HEK293 (cell line): ENCODE data around the gene THRA.

ENCODE experiments used
- CTCF ChIA-PET: fragments of 350-600 bp; formaldehyde crosslinking; extraction: SDS; loops from one replicate; lab custom pipeline; 2021; ENCODE audit warnings: antibody characterized with exemption; lab: Yijun Ruan, JAX
- POLR2A ChIA-PET: fragments of 300-600 bp; formaldehyde crosslinking; extraction: SDS; loops from one replicate; lab custom pipeline; 2020; ENCODE audit warnings: antibody characterized with exemption, inconsistent platforms; lab: Yijun Ruan, JAX
- H3K27ac ChIP-seq: fragments of 200-500 bp; sonication (Bioruptor generic); 2 replicates; pipeline ENCODE4 v1.5.1; 2014; ENCODE audit warnings: low read depth, low read length, control low read depth, inconsistent platforms; ENCODE audit errors: extremely low read depth
- H3K36me3 ChIP-seq, 2 experiments: fragments of 200-500 bp in 1 of 2; sonication (Bioruptor generic) in 1 of 2; 1 replicate in 1 of 2; 2 replicates in 1 of 2; pipeline ENCODE4 v1.5.1; 2014 to 2017; ENCODE audit warnings: inconsistent platforms in 2 of 2, low read length in 2 of 2; ENCODE audit not compliant: control insufficient read depth in 2 of 2, insufficient read depth in 1 of 2
- H3K4me1 ChIP-seq: fragments of 200-500 bp; sonication (Bioruptor generic); 2 replicates; pipeline ENCODE4 v1.5.1; 2014; ENCODE audit warnings: mild to moderate bottlenecking, low read length, inconsistent platforms; ENCODE audit not compliant: control insufficient read depth, insufficient read depth
- H3K4me3 ChIP-seq: 2 replicates; pipeline ENCODE4 v1.5.1; 2011; ENCODE audit warnings: low read depth, mild to moderate bottlenecking, control low read depth, low read length, moderate library complexity
- H3K9me3 ChIP-seq: fragments of 200-500 bp; sonication (Bioruptor generic); 2 replicates; pipeline ENCODE4 v1.5.1; 2014; ENCODE audit warnings: low read depth, low read length, inconsistent platforms; ENCODE audit not compliant: control insufficient read depth, insufficient read depth
- EGR2 ChIP-seq: fragments of 450-650 bp; formaldehyde crosslinking; IDR thresholded peaks from 2 replicates; pipeline ENCODE4 v1.5.1; 2016; ENCODE audit warnings: low read depth, missing biosample characterization, missing genetic modification characterization
- GFI1B ChIP-seq: fragments of 450-650 bp; formaldehyde crosslinking; IDR thresholded peaks from 2 replicates; pipeline ENCODE4 v1.5.1; 2016; ENCODE audit warnings: missing biosample characterization, missing genetic modification characterization
- GLIS1 ChIP-seq: fragments of 450-650 bp; formaldehyde crosslinking; IDR thresholded peaks from 2 replicates; pipeline ENCODE4 v1.5.1; 2016; ENCODE audit warnings: missing biosample characterization, missing genetic modification characterization
- KLF1 ChIP-seq: fragments of 450-650 bp; formaldehyde crosslinking; IDR thresholded peaks from 2 replicates; pipeline ENCODE4 v1.5.1; 2016; ENCODE audit warnings: missing biosample characterization, missing genetic modification characterization
- OSR2 ChIP-seq: fragments of 450-650 bp; formaldehyde crosslinking; IDR thresholded peaks from 2 replicates; pipeline ENCODE4 v1.5.1; 2016; ENCODE audit warnings: missing biosample characterization, missing genetic modification characterization
- PRDM10 ChIP-seq: fragments of 450-650 bp; formaldehyde crosslinking; IDR thresholded peaks from 2 replicates; pipeline ENCODE4 v1.5.1; 2016; ENCODE audit warnings: missing biosample characterization, missing genetic modification characterization
- ZBTB10 ChIP-seq: fragments of 450-650 bp; formaldehyde crosslinking; IDR thresholded peaks from 2 replicates; pipeline ENCODE4 v1.5.1; 2016; ENCODE audit warnings: missing biosample characterization, missing genetic modification characterization
- ZBTB20 ChIP-seq: fragments of 450-650 bp; formaldehyde crosslinking; IDR thresholded peaks from 2 replicates; pipeline ENCODE4 v1.5.1; 2016; ENCODE audit warnings: missing biosample characterization, missing genetic modification characterization
- ZEB2 ChIP-seq: fragments of 450-650 bp; formaldehyde crosslinking; IDR thresholded peaks from 2 replicates; pipeline ENCODE4 v1.5.1; 2016; ENCODE audit warnings: missing biosample characterization, missing genetic modification characterization
- ZNF112 ChIP-seq: fragments of 450-650 bp; formaldehyde crosslinking; IDR thresholded peaks from 2 replicates; pipeline ENCODE4 v1.5.0; 2017; ENCODE audit warnings: missing biosample characterization, missing genetic modification characterization
- ZNF350 ChIP-seq: fragments of 450-650 bp; formaldehyde crosslinking; IDR thresholded peaks from 2 replicates; pipeline ENCODE4 v1.5.0; 2017; ENCODE audit warnings: missing biosample characterization, mild to moderate bottlenecking, missing genetic modification characterization
- ZNF510 ChIP-seq: fragments of 450-650 bp; formaldehyde crosslinking; IDR thresholded peaks from 2 replicates; pipeline ENCODE4 v1.5.1; 2018; ENCODE audit warnings: mild to moderate bottlenecking, missing genetic modification characterization, missing biosample characterization; ENCODE audit not compliant: insufficient replicate concordance
- ZNF548 ChIP-seq: fragments of 450-650 bp; formaldehyde crosslinking; IDR thresholded peaks from 2 replicates; pipeline ENCODE4 v1.5.1; 2016; ENCODE audit warnings: missing biosample characterization, missing genetic modification characterization
- ZNF654 ChIP-seq: fragments of 450-650 bp; formaldehyde crosslinking; IDR thresholded peaks from 2 replicates; pipeline ENCODE4 v1.5.1; 2016; ENCODE audit warnings: low read depth, missing biosample characterization, missing genetic modification characterization
- TF ChIP-seq, protein P1 (sequence below): fragments of 450-650 bp; formaldehyde crosslinking; IDR thresholded peaks from 2 replicates; pipeline ENCODE4 v1.5.1; 2017; ENCODE audit warnings: missing biosample characterization, missing genetic modification characterization
- TF ChIP-seq, protein P2 (sequence below): fragments of 450-650 bp; formaldehyde crosslinking; IDR thresholded peaks from 2 replicates; pipeline ENCODE4 v1.5.1; 2017; ENCODE audit warnings: missing biosample characterization, missing genetic modification characterization

The THRA gene, protein sequence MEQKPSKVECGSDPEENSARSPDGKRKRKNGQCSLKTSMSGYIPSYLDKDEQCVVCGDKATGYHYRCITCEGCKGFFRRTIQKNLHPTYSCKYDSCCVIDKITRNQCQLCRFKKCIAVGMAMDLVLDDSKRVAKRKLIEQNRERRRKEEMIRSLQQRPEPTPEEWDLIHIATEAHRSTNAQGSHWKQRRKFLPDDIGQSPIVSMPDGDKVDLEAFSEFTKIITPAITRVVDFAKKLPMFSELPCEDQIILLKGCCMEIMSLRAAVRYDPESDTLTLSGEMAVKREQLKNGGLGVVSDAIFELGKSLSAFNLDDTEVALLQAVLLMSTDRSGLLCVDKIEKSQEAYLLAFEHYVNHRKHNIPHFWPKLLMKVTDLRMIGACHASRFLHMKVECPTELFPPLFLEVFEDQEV

DNA sequence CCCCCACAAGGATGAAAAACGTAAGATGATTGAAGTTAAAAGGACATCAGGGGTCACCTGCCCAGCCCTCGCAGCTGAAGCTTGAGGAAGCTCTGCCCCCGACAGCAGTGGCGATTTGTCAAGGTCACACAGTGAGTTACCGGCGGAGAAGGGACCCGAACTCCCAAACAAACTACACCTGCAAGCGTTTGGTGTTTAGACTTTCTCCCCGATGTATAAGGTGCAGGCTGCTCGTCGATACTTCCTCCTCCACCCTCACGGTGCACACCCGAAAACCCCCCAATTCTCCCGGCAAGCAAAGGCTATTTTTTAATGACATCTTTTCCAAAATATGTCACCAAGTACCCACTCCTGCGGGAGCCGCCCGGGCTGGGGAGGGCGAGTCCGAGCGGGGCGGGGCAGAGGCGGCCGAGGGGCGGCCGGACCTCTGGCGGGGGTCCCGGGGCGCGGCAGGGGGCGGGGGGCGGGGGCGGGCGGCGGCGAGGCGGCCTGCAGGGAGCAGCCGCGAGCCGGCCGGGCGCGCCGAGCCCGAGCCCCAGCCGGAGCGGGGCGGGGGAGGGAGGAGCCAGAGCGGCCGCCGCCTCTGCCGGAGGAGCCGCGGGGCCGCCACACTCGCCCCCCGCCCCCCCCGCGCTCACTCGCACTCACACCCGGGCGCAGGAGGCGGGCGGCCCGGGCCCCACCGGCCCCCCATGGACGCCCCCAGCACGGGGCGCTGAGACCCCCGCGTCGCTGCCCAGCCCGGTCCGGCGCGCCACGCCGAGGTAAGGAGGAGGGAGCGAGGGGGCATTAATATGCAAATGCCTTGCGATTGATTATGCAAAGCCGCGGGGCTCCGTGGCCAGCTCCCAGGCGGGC, at the start of gene THRA:
TSS of gene THRA (plus strand) at position 637 of the 858 bp plus-strand sequence. CDS start 11,524 bp downstream, outside the sequence.
- ChIA-PET POLR2A (interaction anchor here (0.8 to 2.4 kb wide), 9 partner anchors 8 to 77 kb away, joined by 3 to 12 read pairs (median 3); partner anchors contain the start of genes CASC3 and MED24), CTCF (interaction anchor here (0.5 to 10.6 kb wide), 15 partner anchors 10 to 587 kb away, joined by 3 to 166 read pairs (median 4); no protein-coding TSS in a partner anchor)
- no peaks in the 10 kb centered on the region for H3K9me3 ChIP-seq
- peak within 1 kb of the TSS; percentile 86; the same call in 1 of the 2 replicates for H3K27ac ChIP-seq
- peaks cover 17% of the 10 kb centered on the region for H3K4me1 ChIP-seq
- no peaks in the 10 kb centered on the region for H3K36me3 ChIP-seq
- H3K4me3 ChIP-seq, result peak within 1 kb of the TSS; percentile 84
- TF ChIP-seq OSR2, result no peak
- TF ChIP-seq GLIS1 (tag by site-specific recombination), result peak; percentile 82
- peak; percentile 56 for TF ChIP-seq ZBTB10 (tag by site-specific recombination)
- no peak for TF ChIP-seq PRDM10 (tag by site-specific recombination)
- TF ChIP-seq ZBTB20 (tag by site-specific recombination), result no peak
- 0 out of 2 replicates have a peak, but pooled peaks have one; percentile 15 for TF ChIP-seq ZEB2 (tag by site-specific recombination)
- TF ChIP-seq KLF1, result 0 out of 2 replicates have a peak, but pooled peaks have one; percentile 16
- TF ChIP-seq, protein P1, sequence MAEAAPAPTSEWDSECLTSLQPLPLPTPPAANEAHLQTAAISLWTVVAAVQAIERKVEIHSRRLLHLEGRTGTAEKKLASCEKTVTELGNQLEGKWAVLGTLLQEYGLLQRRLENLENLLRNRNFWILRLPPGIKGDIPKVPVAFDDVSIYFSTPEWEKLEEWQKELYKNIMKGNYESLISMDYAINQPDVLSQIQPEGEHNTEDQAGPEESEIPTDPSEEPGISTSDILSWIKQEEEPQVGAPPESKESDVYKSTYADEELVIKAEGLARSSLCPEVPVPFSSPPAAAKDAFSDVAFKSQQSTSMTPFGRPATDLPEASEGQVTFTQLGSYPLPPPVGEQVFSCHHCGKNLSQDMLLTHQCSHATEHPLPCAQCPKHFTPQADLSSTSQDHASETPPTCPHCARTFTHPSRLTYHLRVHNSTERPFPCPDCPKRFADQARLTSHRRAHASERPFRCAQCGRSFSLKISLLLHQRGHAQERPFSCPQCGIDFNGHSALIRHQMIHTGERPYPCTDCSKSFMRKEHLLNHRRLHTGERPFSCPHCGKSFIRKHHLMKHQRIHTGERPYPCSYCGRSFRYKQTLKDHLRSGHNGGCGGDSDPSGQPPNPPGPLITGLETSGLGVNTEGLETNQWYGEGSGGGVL, result peak; percentile 37; the same call in 1 of the 2 replicates

GRCh38 chr17:40014375-40014980, 48.3 kb upstream of the THRA start:
- POLR2A ChIA-PET, result interaction anchor here (0.7 to 2.3 kb wide), 2 partner anchors 39 to 98 kb away, joined by 4 to 10 read pairs; no protein-coding TSS in a partner anchor

More at GRCh38 chr17:40014375-40014980, 48.3 kb upstream of the THRA start:
- Histone ChIP-seq H3K4me1 (no peaks in the 10 kb centered on the region), H3K27ac (no peak overlapping the region), H3K4me3 (no peak overlapping the region), H3K9me3 (no peaks in the 10 kb centered on the region), H3K36me3 (peaks cover 0 to 15% of the 10 kb centered on the region in 2 experiments; a peak in 1 of 3 replicates)
- no peak for TF ChIP-seq GFI1B (tag by site-specific recombination)
- TF ChIP-seq ZNF350 (tag by site-specific recombination), result no peak
- TF ChIP-seq EGR2 (tag by site-specific recombination), result no peak
- TF ChIP-seq ZNF548 (tag by site-specific recombination), result no peak
- no peak for TF ChIP-seq ZNF112
- TF ChIP-seq, protein P2, sequence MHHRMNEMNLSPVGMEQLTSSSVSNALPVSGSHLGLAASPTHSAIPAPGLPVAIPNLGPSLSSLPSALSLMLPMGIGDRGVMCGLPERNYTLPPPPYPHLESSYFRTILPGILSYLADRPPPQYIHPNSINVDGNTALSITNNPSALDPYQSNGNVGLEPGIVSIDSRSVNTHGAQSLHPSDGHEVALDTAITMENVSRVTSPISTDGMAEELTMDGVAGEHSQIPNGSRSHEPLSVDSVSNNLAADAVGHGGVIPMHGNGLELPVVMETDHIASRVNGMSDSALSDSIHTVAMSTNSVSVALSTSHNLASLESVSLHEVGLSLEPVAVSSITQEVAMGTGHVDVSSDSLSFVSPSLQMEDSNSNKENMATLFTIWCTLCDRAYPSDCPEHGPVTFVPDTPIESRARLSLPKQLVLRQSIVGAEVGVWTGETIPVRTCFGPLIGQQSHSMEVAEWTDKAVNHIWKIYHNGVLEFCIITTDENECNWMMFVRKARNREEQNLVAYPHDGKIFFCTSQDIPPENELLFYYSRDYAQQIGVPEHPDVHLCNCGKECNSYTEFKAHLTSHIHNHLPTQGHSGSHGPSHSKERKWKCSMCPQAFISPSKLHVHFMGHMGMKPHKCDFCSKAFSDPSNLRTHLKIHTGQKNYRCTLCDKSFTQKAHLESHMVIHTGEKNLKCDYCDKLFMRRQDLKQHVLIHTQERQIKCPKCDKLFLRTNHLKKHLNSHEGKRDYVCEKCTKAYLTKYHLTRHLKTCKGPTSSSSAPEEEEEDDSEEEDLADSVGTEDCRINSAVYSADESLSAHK (tag by site-specific recombination), result no peak
- TF ChIP-seq ZNF654 (tag by site-specific recombination), result no peak
- TF ChIP-seq ZNF510 (tag by site-specific recombination), result no peak
- CTCF ChIA-PET, result interaction anchor here (0.6 to 14.3 kb wide), 28 partner anchors 12 to 545 kb away, joined by 3 to 268 read pairs (median 4); partner anchors contain the start of genes GSDMA and PSMD3
